H1 (cell line): ENCODE data around the gene SH3D19. TPM values are rescaled to one million over a fixed set of nuclear protein-coding genes. Genes with fewer than 3 reads are reported as not detected.

Source experiments
- ATF2 ChIP-seq: IDR thresholded peaks from 2 replicates; pipeline ENCODE4 v1.6.1; 2012; ENCODE audit warnings: low read length, inconsistent platforms
- ATF3 ChIP-seq: IDR thresholded peaks from 2 replicates; pipeline ENCODE4 v1.6.1; 2011; ENCODE audit warnings: low read depth, mild to moderate bottlenecking, low read length; ENCODE audit not compliant: insufficient read depth
- RBBP5 ChIP-seq: IDR thresholded peaks from 2 replicates; pipeline ENCODE4 v1.7.1; 2012; ENCODE audit warnings: low read depth, mild to moderate bottlenecking, inconsistent platforms, low read length, moderate library complexity, borderline replicate concordance
- RXRA ChIP-seq: IDR thresholded peaks from 2 replicates; pipeline ENCODE4 v1.6.1; 2011; ENCODE audit warnings: low read depth, mild to moderate bottlenecking, low read length, moderate library complexity; ENCODE audit not compliant: insufficient read depth
- SUZ12 ChIP-seq: fragments of 200-600 bp; sonication (generic); IDR thresholded peaks from 2 replicates; pipeline ENCODE4 v1.6.1; 2012; ENCODE audit warnings: mild to moderate bottlenecking, inconsistent platforms, low read length, moderate library complexity, mixed read lengths
- TCF12 ChIP-seq: IDR thresholded peaks from 2 replicates; pipeline ENCODE4 v1.6.1; 2011; ENCODE audit warnings: low read depth, mild to moderate bottlenecking, low read length
- polyA plus RNA-seq, 7 experiments: library from polyadenylated mRNA; depleted of rRNA in 3 of 7; stranded (reverse) in 5 of 7; unstranded in 2 of 7; fragments of >200 nt in 5 of 7; fragments of 200-250 nt in 2 of 7; gene quantifications; 1 replicate in 5 of 7; 2 replicates in 1 of 7; 4 replicates in 1 of 7; pipeline versions ENCODE4 v1.2.1 to v1.2.3, GENCODE V29; 2011 to 2013; ENCODE audit warnings: missing spikeins in 2 of 7, mixed read lengths in 2 of 7
- total RNA-seq: library from RNA; stranded (reverse); fragmentation: NEBNext Ultra II Directional; extraction: Animal tissue kit (Norgen Biotek cat#: 25700); gene quantifications from 2 replicates; pipeline ENCODE4 v1.2.1, GENCODE V29; 2021

The SH3D19 gene
- total and polyA plus RNA-seq, 2 of the 8 experiments (the other 6 are each of a cell fraction or from before 2014, with no cell fraction given), result 11.7 to 51.3 TPM

- TF ChIP-seq ATF3 (no peak), RBBP5 (no peak), TCF12 (no peak), ATF2 (no peak), SUZ12 (no peak), RXRA (no peak)
These were observed 11.9 kb downstream of the SH3D19 start (continued) for GRCh38 chr4:151313306-151314009.
